Measurements from ENCODE around the gene RAB36.

DNA sequence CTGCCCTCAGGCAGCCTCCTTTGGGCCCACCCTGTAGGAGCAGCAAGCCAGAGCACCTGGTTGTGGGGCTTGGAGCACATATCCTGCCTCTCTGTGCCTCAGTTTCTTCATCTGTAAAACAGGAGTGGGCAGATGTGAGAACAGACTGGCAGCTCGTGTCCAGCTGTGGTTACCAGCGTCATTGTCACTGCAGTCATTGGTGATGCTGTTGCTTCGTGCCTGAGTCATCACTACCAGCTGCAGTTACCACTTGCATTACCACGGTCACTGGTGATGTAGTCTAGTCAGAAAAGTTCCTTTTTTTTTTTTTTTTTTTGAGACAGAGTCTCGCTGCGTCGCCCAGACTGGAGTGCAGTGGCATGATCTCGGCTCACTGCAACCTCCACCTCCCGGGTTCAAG is 23.9 kb upstream of the RAB36 start:
- TF ChIP-seq POLR2AphosphoS5 (IDR thresholded peaks at IDR 0.05; ENCODE audit: low read depth, low read length): no peak
- no peak for TF ChIP-seq REST (IDR thresholded peaks at IDR 0.05; ENCODE audit: insufficient read depth in 1 of 2, low read depth in 2 of 2, low read length in 2 of 2)
- no peak for TF ChIP-seq SIN3A (IDR thresholded peaks at IDR 0.05; ENCODE audit: borderline replicate concordance, insufficient read depth, low read length)

Data from PFSK-1 (cell line).